ENCODE data around the gene DAGLB.
A peak's percentile ranks its signal among the peaks of the same experiment; 100 is the strongest.
"Not testable (repeated sequence)": the region's sequence is repeated elsewhere in the genome, so short reads cannot be mapped to it uniquely, and the experiment has no call there.

Gene DAGLB

GRCh38 chr7:6447581-6448199 lies at the start of gene DAGLB:
Gene DAGLB (minus strand): TSS chr7:6447954. CDS start chr7:6447842, 112 bp downstream.
- peak; percentile 87 for DNase-seq (ENCODE audit: low read depth)

GRCh38 chr7:6497637-6497905 lies 49.8 kb upstream of the DAGLB start:
- DNase-seq (ENCODE audit: low read depth): no peak

GRCh38 chr7:6496842-6497636 lies 49.3 kb upstream of the DAGLB start:
- DNase-seq (ENCODE audit: low read depth): no peak

GRCh38 chr7:6495597-6496262 lies 48.0 kb upstream of the DAGLB start:
- no peak for DNase-seq (ENCODE audit: low read depth)

GRCh38 chr7:6494365-6494764 lies 46.6 kb upstream of the DAGLB start:
- DNase-seq (ENCODE audit: low read depth): no peak

- no peak for DNase-seq (ENCODE audit: low read depth)
Observed at GRCh38 chr7:6491194-6491593, 43.4 kb upstream of the DAGLB start.

- DNase-seq (ENCODE audit: low read depth): no peak
Observed at GRCh38 chr7:6489612-6490011, 41.9 kb upstream of the DAGLB start.

- DNase-seq (ENCODE audit: low read depth): no peak
Observed at GRCh38 chr7:6487184-6487545, 39.4 kb upstream of the DAGLB start.

- no peak for DNase-seq (ENCODE audit: low read depth)
Observed at GRCh38 chr7:6486438-6487183, 38.9 kb upstream of the DAGLB start.

GRCh38 chr7:6482743-6483119 lies 35.0 kb upstream of the DAGLB start:
- DNase-seq (ENCODE audit: low read depth): no peak

- DNase-seq (ENCODE audit: low read depth): no peak
Observed at GRCh38 chr7:6482307-6482706, 34.6 kb upstream of the DAGLB start.

- DNase-seq (ENCODE audit: low read depth): no peak
Observed at GRCh38 chr7:6481445-6481844, 33.7 kb upstream of the DAGLB start.

GRCh38 chr7:6480323-6480660 lies 32.5 kb upstream of the DAGLB start:
- DNase-seq (ENCODE audit: low read depth): no peak

- no peak for DNase-seq (ENCODE audit: low read depth)
Observed at GRCh38 chr7:6479067-6479466, 31.3 kb upstream of the DAGLB start.

GRCh38 chr7:6478186-6478585 lies 30.4 kb upstream of the DAGLB start:
- DNase-seq (ENCODE audit: low read depth): no peak

- no peak for DNase-seq (ENCODE audit: low read depth)
Observed at GRCh38 chr7:6477318-6477660, 29.5 kb upstream of the DAGLB start.

- DNase-seq (ENCODE audit: low read depth): no peak
Observed at GRCh38 chr7:6476596-6477317, 29.0 kb upstream of the DAGLB start.

- no peak for DNase-seq (ENCODE audit: low read depth)
Observed at GRCh38 chr7:6475433-6476186, 27.9 kb upstream of the DAGLB start.

GRCh38 chr7:6465862-6466261 lies 18.1 kb upstream of the DAGLB start:
- no peak for DNase-seq (ENCODE audit: low read depth)

- not testable (repeated sequence) for DNase-seq (ENCODE audit: low read depth)
Observed at GRCh38 chr7:6463609-6464008, 15.9 kb upstream of the DAGLB start.

GRCh38 chr7:6461946-6462550 lies 14.3 kb upstream of the DAGLB start:
- DNase-seq (ENCODE audit: low read depth): no peak

Data from T-helper 22 cell (primary cell).